LNCAP (cell line): Measurements from ENCODE around the gene LYRM4.

ENCODE experiments used
- TF ChIP-seq, protein P1 (sequence below): fragments of 450-650 bp; IDR thresholded peaks from 2 replicates; pipeline ENCODE4 v1.5.1; 2017; ENCODE audit warnings: mild to moderate bottlenecking

Gene LYRM4

DNA sequence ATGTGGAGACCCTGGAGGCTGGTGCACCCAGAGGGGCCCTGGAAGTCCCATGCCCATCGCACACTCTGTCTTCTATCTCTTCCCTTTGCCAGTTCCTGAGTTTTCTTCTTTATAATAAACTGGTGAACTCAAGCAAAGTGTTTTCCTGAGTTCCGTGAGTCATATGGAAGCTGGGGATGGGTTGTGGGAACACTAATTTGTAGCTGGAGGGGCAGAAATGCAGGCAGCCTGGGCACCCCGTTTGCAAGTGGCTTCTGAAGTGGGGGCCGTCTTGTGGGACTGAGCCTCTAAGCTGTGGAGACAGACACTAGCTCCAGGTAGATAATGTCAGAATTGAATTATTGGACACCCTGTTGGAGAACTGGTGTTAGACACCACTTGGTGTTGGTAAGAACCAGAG lies 178.8 kb downstream of the LYRM4 start:
- TF ChIP-seq, protein P1, sequence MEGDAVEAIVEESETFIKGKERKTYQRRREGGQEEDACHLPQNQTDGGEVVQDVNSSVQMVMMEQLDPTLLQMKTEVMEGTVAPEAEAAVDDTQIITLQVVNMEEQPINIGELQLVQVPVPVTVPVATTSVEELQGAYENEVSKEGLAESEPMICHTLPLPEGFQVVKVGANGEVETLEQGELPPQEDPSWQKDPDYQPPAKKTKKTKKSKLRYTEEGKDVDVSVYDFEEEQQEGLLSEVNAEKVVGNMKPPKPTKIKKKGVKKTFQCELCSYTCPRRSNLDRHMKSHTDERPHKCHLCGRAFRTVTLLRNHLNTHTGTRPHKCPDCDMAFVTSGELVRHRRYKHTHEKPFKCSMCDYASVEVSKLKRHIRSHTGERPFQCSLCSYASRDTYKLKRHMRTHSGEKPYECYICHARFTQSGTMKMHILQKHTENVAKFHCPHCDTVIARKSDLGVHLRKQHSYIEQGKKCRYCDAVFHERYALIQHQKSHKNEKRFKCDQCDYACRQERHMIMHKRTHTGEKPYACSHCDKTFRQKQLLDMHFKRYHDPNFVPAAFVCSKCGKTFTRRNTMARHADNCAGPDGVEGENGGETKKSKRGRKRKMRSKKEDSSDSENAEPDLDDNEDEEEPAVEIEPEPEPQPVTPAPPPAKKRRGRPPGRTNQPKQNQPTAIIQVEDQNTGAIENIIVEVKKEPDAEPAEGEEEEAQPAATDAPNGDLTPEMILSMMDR: no peak

DNA sequence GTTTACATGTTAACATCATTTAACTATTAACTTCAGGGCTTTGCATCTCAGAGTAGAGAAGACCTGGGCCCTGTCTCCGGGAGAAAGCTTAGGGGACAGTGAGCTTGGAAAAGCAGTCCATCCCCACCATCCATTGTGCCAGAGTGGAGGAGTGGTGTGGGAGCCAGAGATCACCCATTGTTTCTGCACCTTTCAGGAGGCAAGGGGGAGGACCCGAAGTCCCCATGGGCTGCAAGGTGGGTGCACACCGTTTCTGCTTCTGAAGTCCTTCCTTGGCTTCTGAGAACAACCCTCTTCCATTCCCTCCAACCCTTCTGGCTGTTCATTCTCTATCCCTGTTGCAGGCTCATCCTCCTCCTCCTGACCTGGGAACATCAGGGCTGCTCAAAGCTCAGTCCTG lies 179.6 kb downstream of the LYRM4 start:
- TF ChIP-seq, protein P1: no peak

DNA sequence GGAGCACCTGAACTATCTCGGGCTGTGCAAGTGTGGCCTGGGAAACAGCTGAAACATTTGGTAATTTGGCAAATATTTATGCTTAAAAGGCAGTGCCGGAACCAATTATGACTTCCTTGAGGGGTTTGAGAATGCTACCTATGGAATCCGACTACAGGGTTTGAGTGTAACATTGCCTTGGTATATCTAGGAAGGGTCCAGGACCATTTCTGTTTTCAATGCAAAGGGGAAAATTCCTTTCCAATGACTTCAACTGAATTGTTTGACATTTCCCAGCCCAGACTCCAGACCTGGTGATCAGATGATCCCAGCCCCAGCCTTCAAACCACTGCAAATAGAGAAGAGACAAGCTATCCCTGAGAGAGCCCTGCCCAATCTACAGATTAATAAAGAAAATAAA lies 180.2 kb downstream of the LYRM4 start:
- TF ChIP-seq, protein P1: no peak

DNA sequence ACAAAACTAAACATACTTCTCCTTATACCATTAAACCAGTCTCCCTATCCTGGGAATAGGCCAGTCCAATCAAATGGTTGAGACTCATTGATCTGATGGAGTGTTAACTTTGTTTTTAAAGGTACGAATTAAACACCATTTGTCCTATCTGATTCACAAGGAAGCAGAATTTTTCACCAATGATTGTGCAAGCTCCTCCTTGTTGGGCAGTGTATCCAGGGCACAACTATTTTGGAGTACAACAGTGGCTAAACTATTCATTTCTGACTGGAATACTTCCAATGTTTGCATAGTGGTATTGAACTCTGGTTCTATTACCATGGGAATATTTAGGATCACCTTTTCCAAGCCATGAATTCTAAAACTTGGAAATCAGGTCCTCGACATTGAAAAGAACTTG lies 181.1 kb downstream of the LYRM4 start:
- TF ChIP-seq, protein P1: no peak

DNA sequence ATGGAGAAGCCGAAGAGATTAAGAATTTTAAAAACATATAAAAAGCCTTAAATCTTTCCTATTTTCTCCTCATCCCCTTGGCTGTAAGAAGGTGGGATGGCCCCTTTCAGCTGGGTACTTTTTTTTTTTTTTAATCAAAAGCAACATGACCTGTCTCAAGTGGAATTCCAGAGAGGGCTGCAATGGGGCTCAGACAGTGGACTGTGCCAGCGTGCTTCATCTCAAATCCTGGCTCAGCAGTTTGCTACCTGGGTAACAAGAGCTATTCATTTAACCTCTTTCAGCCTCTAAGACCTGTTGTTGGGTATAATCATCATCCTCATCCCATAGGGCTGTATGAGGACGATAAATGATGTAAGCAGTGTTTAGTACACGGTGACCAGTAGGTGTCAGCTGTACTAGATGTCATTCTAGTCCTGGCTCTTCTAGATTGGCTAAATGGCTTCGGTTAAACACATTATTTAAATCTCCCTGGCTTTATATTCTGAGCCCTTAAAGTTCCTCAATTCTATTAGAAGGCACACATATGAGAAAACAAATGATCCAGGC lies 182.6 kb downstream of the LYRM4 start:
- TF ChIP-seq, protein P1: peak; percentile 29; the same call in 1 of the 2 replicates

DNA sequence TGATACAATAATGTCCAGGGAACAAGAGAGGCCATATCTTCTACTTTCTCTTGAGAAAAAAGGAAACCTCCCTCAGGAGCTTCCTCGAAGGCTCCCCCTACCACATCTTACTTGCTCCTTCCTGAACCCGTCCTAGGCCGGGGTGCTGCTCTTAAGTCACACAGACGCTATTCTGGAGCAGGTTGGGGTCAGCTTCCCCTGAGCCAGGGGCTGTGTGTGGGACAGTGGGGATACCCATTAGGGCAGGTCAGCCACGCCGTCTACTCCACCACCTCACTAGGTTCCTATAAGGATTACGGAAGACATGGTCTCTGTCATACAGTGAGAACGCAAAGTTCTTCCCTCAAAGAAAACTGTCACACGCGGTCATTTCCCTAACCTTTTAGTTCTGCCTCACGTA lies 183.8 kb downstream of the LYRM4 start:
- TF ChIP-seq, protein P1: no peak

DNA sequence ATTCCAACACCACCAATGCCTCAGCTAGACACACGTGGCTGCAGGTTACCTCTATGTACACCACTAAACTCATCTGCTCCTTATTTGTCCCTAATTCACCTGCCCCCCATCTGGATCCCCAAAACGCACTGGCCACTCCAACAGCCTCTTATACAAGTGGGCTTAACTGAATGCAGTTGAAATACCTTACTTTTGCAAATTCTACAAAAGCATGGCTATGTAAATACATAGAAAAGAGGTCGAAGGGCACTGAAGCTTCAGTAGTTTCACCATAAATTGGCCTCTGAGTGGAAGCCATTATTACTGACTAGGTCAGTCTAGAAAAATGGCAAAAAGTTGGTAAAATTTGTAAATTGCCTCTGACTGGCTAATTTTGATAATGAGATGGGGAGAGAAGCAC lies 186.8 kb downstream of the LYRM4 start:
- TF ChIP-seq, protein P1: no peak

DNA sequence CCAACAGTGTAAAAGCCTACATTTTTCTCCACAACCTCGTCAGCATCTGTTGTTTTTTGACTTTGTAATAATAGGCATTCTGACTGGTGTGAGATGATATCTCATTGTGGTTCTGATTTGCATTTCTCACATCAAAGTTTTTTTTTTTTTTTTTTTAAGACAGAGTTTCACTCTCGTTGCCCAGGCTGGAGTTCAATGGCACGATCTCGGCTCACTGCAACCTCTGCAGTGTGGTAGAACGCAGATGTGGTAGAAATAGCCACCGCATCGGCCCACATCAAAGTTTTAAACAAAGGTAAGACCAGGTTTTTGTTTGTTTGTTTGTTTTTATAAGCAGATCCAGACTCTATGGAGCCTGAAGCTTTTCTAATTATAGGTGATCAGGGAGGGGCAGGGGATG lies 188.3 kb downstream of the LYRM4 start:
- TF ChIP-seq, protein P1: no peak
